ENCODE data around the gene TNFSF18. TPM values are rescaled to one million over a fixed set of nuclear protein-coding genes. Genes with fewer than 3 reads are reported as not detected.

The TNFSF18 gene
- total and polyA plus RNA-seq, 2 donors from 2014 or later = not detected

DNA sequence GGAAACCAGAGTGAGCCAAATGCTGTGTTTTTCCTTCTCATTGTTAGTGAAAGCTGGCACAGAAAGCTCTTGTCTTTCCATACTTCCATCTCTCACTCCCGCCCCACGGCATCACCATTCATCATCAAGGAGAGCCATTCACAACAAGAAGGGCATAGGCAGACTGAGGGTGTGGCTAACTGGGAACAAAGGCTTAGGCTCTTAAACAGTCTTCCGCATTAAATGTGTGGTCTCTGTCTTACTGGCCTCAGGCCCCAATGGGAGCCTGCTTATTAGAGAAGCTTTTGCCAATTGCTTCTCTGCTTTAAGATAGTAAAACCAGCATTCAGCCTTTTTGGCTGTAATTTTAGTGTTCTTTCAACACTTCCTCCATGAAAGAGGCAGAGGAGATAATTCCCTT lies 51.4 kb downstream of the TNFSF18 start:
- no peak for DNase-seq
- intact Hi-C loops (cut with DNase I) = no loop called here
- no peak overlapping the region for H3K27ac ChIP-seq (ENCODE audit: low read depth in 2 of 2, low read length in 2 of 2)
- H3K4me3 ChIP-seq (ENCODE audit: low read length in 3 of 3) = no peak overlapping the region
- no peak overlapping the region for H3K9ac ChIP-seq (ENCODE audit: low read length in 3 of 3)
- no peaks in the 10 kb centered on the region for H3K9me3 ChIP-seq (ENCODE audit: control insufficient read depth in 2 of 3, insufficient read depth in 1 of 3, low read length in 3 of 3)
- H3K27me3 ChIP-seq (ENCODE audit: control insufficient read depth, insufficient read depth, low read length) = no peaks in the 10 kb centered on the region
- TF ChIP-seq, protein P1, sequence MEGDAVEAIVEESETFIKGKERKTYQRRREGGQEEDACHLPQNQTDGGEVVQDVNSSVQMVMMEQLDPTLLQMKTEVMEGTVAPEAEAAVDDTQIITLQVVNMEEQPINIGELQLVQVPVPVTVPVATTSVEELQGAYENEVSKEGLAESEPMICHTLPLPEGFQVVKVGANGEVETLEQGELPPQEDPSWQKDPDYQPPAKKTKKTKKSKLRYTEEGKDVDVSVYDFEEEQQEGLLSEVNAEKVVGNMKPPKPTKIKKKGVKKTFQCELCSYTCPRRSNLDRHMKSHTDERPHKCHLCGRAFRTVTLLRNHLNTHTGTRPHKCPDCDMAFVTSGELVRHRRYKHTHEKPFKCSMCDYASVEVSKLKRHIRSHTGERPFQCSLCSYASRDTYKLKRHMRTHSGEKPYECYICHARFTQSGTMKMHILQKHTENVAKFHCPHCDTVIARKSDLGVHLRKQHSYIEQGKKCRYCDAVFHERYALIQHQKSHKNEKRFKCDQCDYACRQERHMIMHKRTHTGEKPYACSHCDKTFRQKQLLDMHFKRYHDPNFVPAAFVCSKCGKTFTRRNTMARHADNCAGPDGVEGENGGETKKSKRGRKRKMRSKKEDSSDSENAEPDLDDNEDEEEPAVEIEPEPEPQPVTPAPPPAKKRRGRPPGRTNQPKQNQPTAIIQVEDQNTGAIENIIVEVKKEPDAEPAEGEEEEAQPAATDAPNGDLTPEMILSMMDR (IDR thresholded peaks at IDR 0.05; ENCODE audit: borderline replicate concordance, extremely low read depth, insufficient read depth) = no peak
- no peaks in the 10 kb centered on the region for H3K4me1 ChIP-seq (ENCODE audit: control insufficient read depth in 2 of 3, insufficient read depth in 2 of 3, low read depth in 1 of 3, low read length in 3 of 3)
- H3K36me3 ChIP-seq (ENCODE audit: control insufficient read depth in 2 of 3, insufficient read depth in 3 of 3, low read length in 3 of 3) = no peaks in the 10 kb centered on the region
- FAIRE-seq = no peak

DNA sequence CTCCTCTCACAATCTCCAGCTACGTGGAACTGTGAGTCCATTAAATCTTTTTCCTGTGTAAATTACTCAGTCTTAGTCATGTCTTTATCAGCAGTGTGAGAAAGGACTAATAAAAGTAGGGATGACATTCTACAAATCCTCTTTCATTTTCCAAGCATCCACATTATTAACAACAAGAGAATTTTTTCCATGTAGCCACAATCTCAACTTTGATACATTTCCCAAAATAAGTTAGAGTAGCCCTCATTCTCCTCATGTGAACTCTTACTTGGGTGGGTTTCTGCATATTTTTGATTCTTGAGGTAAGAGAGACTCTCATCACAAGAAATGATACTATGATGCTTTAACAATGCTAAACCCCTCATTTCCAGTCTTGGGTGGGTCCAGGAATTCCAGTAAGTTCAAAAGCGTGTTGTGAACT lies 52.8 kb downstream of the TNFSF18 start:
- H3K27me3 ChIP-seq (ENCODE audit: control insufficient read depth, insufficient read depth, low read length) = no peaks in the 10 kb centered on the region
- FAIRE-seq = no peak
- TF ChIP-seq, protein P1 (IDR thresholded peaks at IDR 0.05; ENCODE audit: borderline replicate concordance, extremely low read depth, insufficient read depth) = no peak

DNA sequence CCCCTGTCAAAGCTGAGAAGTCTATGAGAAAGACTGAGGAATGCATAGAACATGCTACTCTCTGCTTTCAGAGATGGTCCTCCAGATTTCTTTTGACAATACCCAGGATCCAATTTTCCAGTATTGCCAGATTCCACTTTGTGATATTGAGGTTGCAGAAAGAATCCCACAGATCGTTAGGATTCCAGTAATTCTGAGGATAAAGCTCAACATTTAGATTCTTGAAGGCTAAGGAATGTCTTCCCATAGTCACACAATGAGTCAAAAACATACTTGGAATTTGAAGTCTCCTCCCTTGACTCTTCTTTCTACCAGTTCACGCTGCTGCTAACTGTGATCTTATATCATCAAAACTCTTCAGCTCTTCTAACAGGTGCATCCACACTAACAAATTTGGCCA lies 57.1 kb downstream of the TNFSF18 start:
- no peak for FAIRE-seq
- no peak overlapping the region for H3K4me3 ChIP-seq (ENCODE audit: low read length in 3 of 3)

More for the DNA sequence above, 52.8 kb downstream of the TNFSF18 start:
- no peak overlapping the region for H3K4me3 ChIP-seq (ENCODE audit: low read length in 3 of 3)
- no peaks in the 10 kb centered on the region for H3K4me1 ChIP-seq (ENCODE audit: control insufficient read depth in 2 of 3, insufficient read depth in 2 of 3, low read depth in 1 of 3, low read length in 3 of 3)
- H3K9me3 ChIP-seq (ENCODE audit: control insufficient read depth in 2 of 3, insufficient read depth in 1 of 3, low read length in 3 of 3) = no peaks in the 10 kb centered on the region
- intact Hi-C loops (cut with DNase I) = no loop called here
- H3K36me3 ChIP-seq (ENCODE audit: control insufficient read depth in 2 of 3, insufficient read depth in 3 of 3, low read length in 3 of 3) = no peaks in the 10 kb centered on the region
- DNase-seq = no peak
- no peak overlapping the region for H3K9ac ChIP-seq (ENCODE audit: low read length in 3 of 3)
- H3K27ac ChIP-seq (ENCODE audit: low read depth in 2 of 2, low read length in 2 of 2) = no peak overlapping the region

More for the DNA sequence above, 57.1 kb downstream of the TNFSF18 start:
- Histone ChIP-seq H3K27me3 (ENCODE audit: control insufficient read depth, insufficient read depth, low read length) (no peaks in the 10 kb centered on the region), H3K36me3 (ENCODE audit: control insufficient read depth in 2 of 3, insufficient read depth in 3 of 3, low read length in 3 of 3) (no peaks in the 10 kb centered on the region), H3K9me3 (ENCODE audit: control insufficient read depth in 2 of 3, insufficient read depth in 1 of 3, low read length in 3 of 3) (no peaks in the 10 kb centered on the region), H3K9ac (ENCODE audit: low read length in 3 of 3) (no peak overlapping the region), H3K4me1 (ENCODE audit: control insufficient read depth in 2 of 3, insufficient read depth in 2 of 3, low read depth in 1 of 3, low read length in 3 of 3) (peaks cover 0 to 4% (median 0%) of the 10 kb centered on the region in 3 donors), H3K27ac (ENCODE audit: low read depth in 2 of 2, low read length in 2 of 2) (no peak overlapping the region)
- no peak for DNase-seq
- TF ChIP-seq, protein P1 (IDR thresholded peaks at IDR 0.05; ENCODE audit: borderline replicate concordance, extremely low read depth, insufficient read depth) = no peak
- intact Hi-C loops (cut with DNase I) = no loop called here
